IMR-90 (cell line): ENCODE data around the gene POLR1B. TPM values are rescaled to one million over a fixed set of nuclear protein-coding genes. Genes with fewer than 3 reads are reported as not detected.
A peak's percentile ranks its signal among the peaks of the same experiment; 100 is the strongest.

Source experiments
- ATAC-seq: fragments of 200-7000 bp; cut with Tn5 transposase; 2 replicates; pipeline ENCODE4 v1.9.1; 2020; ENCODE audit warnings: low read depth, mild to moderate bottlenecking, moderate library complexity
- BruUV-seq: library from RNA; stranded (reverse); fragments of 400-500 nt; replicated peaks from 2 replicates; lab custom pipeline; 2021; lab: Mats Ljungman, UMichigan
- CTCF ChIA-PET: fragments of 300-600 bp; formaldehyde crosslinking; extraction: SDS; loops from one replicate; lab custom pipeline; 2021; ENCODE audit warnings: antibody characterized with exemption; lab: Yijun Ruan, JAX
- POLR2A ChIA-PET: fragments of 300-600 bp; sonication (Branson Sonifier 250); formaldehyde crosslinking; loops from one replicate; lab custom pipeline; 2022; ENCODE audit warnings: antibody characterized with exemption; ENCODE audit not compliant: unreplicated experiment; lab: Charles Lee
- DNase-seq: peaks from one replicate; pipeline ENCODE4 v3.0.0; 2013
- H2AFZ ChIP-seq: replicated peaks from 2 replicates; pipeline ENCODE3; 2013; ENCODE audit warnings: low read length, mild to moderate bottlenecking; ENCODE audit not compliant: poor library complexity
- H2AK5ac ChIP-seq: 2 replicates; pipeline ENCODE4 v1.6.1; 2013; ENCODE audit warnings: low read depth, low read length, inconsistent platforms
- H2AK9ac ChIP-seq: replicated peaks from 2 replicates; pipeline ENCODE3; 2013; ENCODE audit warnings: mild to moderate bottlenecking, low read depth, low read length, moderate library complexity; ENCODE audit not compliant: poor library complexity
- H2BK120ac ChIP-seq: 2 replicates; pipeline ENCODE4 v1.6.1; 2013; ENCODE audit warnings: low read depth, low read length, inconsistent platforms
- H2BK15ac ChIP-seq: 3 replicates; pipeline ENCODE4 v1.6.1; 2013; ENCODE audit warnings: low read depth, low read length, inconsistent platforms
- H2BK20ac ChIP-seq: 2 replicates; pipeline ENCODE4 v1.6.1; 2013; ENCODE audit warnings: low read depth, mild to moderate bottlenecking, inconsistent platforms, low read length, moderate library complexity
- H2BK5ac ChIP-seq: 2 replicates; pipeline ENCODE4 v1.6.1; 2013; ENCODE audit warnings: mild to moderate bottlenecking, low read depth, low read length, inconsistent platforms; ENCODE audit not compliant: poor library complexity, severe bottlenecking
- H3K14ac ChIP-seq: replicated peaks from 2 replicates; pipeline ENCODE4 v1.6.1; 2013; ENCODE audit warnings: low read depth, low read length, inconsistent platforms
- H3K18ac ChIP-seq: 2 replicates; pipeline ENCODE4 v1.6.1; 2013; ENCODE audit warnings: low read depth, low read length, control low read depth
- H3K23ac ChIP-seq: 2 replicates; pipeline ENCODE4 v1.6.1; 2013; ENCODE audit warnings: low read depth, low read length, inconsistent platforms
- H3K27ac ChIP-seq: 2 replicates; pipeline ENCODE4 v1.5.1; 2013; ENCODE audit warnings: mild to moderate bottlenecking, control low read depth, low read length; ENCODE audit not compliant: insufficient read depth
- H3K27me3 ChIP-seq: 2 replicates; pipeline ENCODE4 v1.6.1; 2013; ENCODE audit warnings: low read length; ENCODE audit not compliant: control insufficient read depth, insufficient read depth
- H3K36me3 ChIP-seq: 2 replicates; pipeline ENCODE4 v1.6.1; 2013; ENCODE audit warnings: low read length, mixed read lengths; ENCODE audit not compliant: control insufficient read depth, insufficient read depth
- H3K4ac ChIP-seq: 2 replicates; pipeline ENCODE4 v1.6.1; 2013; ENCODE audit warnings: low read depth, low read length, inconsistent platforms
- H3K4me1 ChIP-seq: 2 replicates; pipeline ENCODE4 v1.6.1; 2013; ENCODE audit warnings: low read length, mixed read lengths; ENCODE audit not compliant: control insufficient read depth, insufficient read depth
- H3K4me2 ChIP-seq: 2 replicates; pipeline ENCODE4 v1.6.1; 2013; ENCODE audit warnings: low read depth, mild to moderate bottlenecking, control low read depth, low read length, moderate library complexity
- H3K4me3 ChIP-seq: 2 replicates; pipeline ENCODE4 v1.5.1; 2013; ENCODE audit warnings: low read depth, mild to moderate bottlenecking, control low read depth, low read length, moderate library complexity; ENCODE audit not compliant: insufficient read depth
- H3K56ac ChIP-seq: 2 replicates; pipeline ENCODE4 v1.6.1; 2013; ENCODE audit warnings: low read length, inconsistent platforms; ENCODE audit not compliant: insufficient read depth; ENCODE audit errors: extremely low read depth
- H3K79me1 ChIP-seq, 2 experiments: 2 replicates each; pipeline ENCODE4 v1.6.1; 2013; ENCODE audit warnings: low read length in 2 of 2, inconsistent platforms in 1 of 2, low read depth in 1 of 2
- H3K9ac ChIP-seq: 2 replicates; pipeline ENCODE4 v1.6.1; 2013; ENCODE audit warnings: low read depth, low read length, control low read depth
- H3K9me1 ChIP-seq: 2 replicates; pipeline ENCODE4 v1.6.1; 2013; ENCODE audit warnings: low read length, inconsistent platforms; ENCODE audit not compliant: insufficient read depth
- H3K9me3 ChIP-seq: 2 replicates; pipeline ENCODE4 v1.6.1; 2013; ENCODE audit warnings: low read length; ENCODE audit not compliant: control insufficient read depth, insufficient read depth
- H4K20me1 ChIP-seq: 2 replicates; pipeline ENCODE4 v1.6.1; 2013; ENCODE audit warnings: low read length, inconsistent platforms; ENCODE audit not compliant: insufficient read depth
- H4K5ac ChIP-seq: 2 replicates; pipeline ENCODE4 v1.6.1; 2013; ENCODE audit warnings: mild to moderate bottlenecking, low read depth, low read length, control low read depth
- H4K8ac ChIP-seq, 2 experiments: 2 replicates each; pipeline ENCODE4 v1.6.1; 2013; ENCODE audit warnings: low read depth in 2 of 2, low read length in 2 of 2, control low read depth in 1 of 2, inconsistent platforms in 1 of 2
- H4K91ac ChIP-seq: 2 replicates; pipeline ENCODE4 v1.6.1; 2013; ENCODE audit warnings: low read depth, low read length, inconsistent platforms; ENCODE audit not compliant: insufficient read depth
- BHLHE40 ChIP-seq: fragments of 150-350 bp; IDR thresholded peaks from 2 replicates; pipeline ENCODE4 v1.6.1; 2016; ENCODE audit warnings: mild to moderate bottlenecking, low read depth, low read length
- CEBPB ChIP-seq: IDR thresholded peaks from 2 replicates; pipeline ENCODE4 v1.6.1; 2012; ENCODE audit warnings: low read depth, low read length, improper control_type of control experiment
- CTCF ChIP-seq: conservative IDR thresholded peaks from 2 replicates; pipeline ENCODE4 v1.5.1; 2012; ENCODE audit warnings: mild to moderate bottlenecking, low read depth, low read length, improper control_type of control experiment
- ELK1 ChIP-seq: fragments of 150-350 bp; IDR thresholded peaks from 2 replicates; pipeline ENCODE4 v1.6.1; 2016; ENCODE audit warnings: low read depth, mild to moderate bottlenecking, low read length, moderate library complexity, borderline replicate concordance
- MAFK ChIP-seq: IDR thresholded peaks from 2 replicates; pipeline ENCODE4 v1.6.1; 2012; ENCODE audit warnings: low read depth, low read length, improper control_type of control experiment
- MAZ ChIP-seq: IDR thresholded peaks from 2 replicates; pipeline ENCODE4 v1.6.1; 2012; ENCODE audit warnings: low read depth, mild to moderate bottlenecking, low read length, improper control_type of control experiment, moderate library complexity, borderline replicate concordance
- MXI1 ChIP-seq: IDR thresholded peaks from 2 replicates; pipeline ENCODE4 v1.6.1; 2012; ENCODE audit warnings: low read depth, mild to moderate bottlenecking, low read length, moderate library complexity, borderline replicate concordance
- NFE2L2 ChIP-seq: fragments of 150-350 bp; IDR thresholded peaks from 2 replicates; pipeline ENCODE4 v1.6.1; 2016; ENCODE audit warnings: low read depth, mild to moderate bottlenecking, low read length
- POLR2A ChIP-seq: IDR thresholded peaks from 2 replicates; pipeline ENCODE4 v1.6.1; 2012; ENCODE audit warnings: mild to moderate bottlenecking, low read depth, low read length
- RAD21 ChIP-seq: IDR thresholded peaks from 2 replicates; pipeline ENCODE4 v1.6.1; 2012; ENCODE audit warnings: low read length, improper control_type of control experiment
- RCOR1 ChIP-seq: IDR thresholded peaks from 2 replicates; pipeline ENCODE4 v1.6.1; 2012; ENCODE audit warnings: mild to moderate bottlenecking, low read length, improper control_type of control experiment; ENCODE audit not compliant: insufficient replicate concordance
- RFX5 ChIP-seq: IDR thresholded peaks from 2 replicates; pipeline ENCODE4 v1.8.0; 2012; ENCODE audit warnings: low read depth, mild to moderate bottlenecking, low read length, moderate library complexity
- USF2 ChIP-seq: fragments of 150-350 bp; IDR thresholded peaks from 2 replicates; pipeline ENCODE4 v1.6.1; 2017; ENCODE audit warnings: mild to moderate bottlenecking, antibody characterized with exemption, low read length, low read depth
- WGBS, 2 experiments: methylation state at CpG; one replicate each; pipeline versions ENCODE4 v1.1.5 to v1.1.7; 2013; ENCODE audit warnings: missing lambda C conversion rate in 2 of 2; ENCODE audit not compliant: insufficient read length in 1 of 2; ENCODE audit errors: extremely low coverage in 2 of 2; 5-methylcytosine and 5-hydroxymethylcytosine counted together
- dilution Hi-C: fragments of 300-500 bp; cut with HindIII; formaldehyde crosslinking; loops from one replicate; pipeline ENCODE4 v1.14.3; 2018; ENCODE audit warnings: low sequenced_read_pairs; ENCODE audit not compliant: unreplicated experiment
- in situ Hi-C: fragments of 300-500 bp; cut with MboI; formaldehyde crosslinking; loops from 3 replicates; pipeline ENCODE4 v1.14.3; 2019; ENCODE audit warnings: low sequenced_read_pairs, inconsistent platforms, mixed read lengths
- intact Hi-C: fragments of 100-400 bp; cut with micrococcal nuclease; formaldehyde crosslinking; loops from 2 replicates; pipeline ENCODE4 v1.10.0; 2022
- polyA plus RNA-seq, 3 experiments: library from polyadenylated mRNA; depleted of rRNA; stranded (reverse); fragments of >200 nt; gene quantifications; 2 replicates each; pipeline ENCODE4 v1.2.3, GENCODE V29; 2012; ENCODE audit warnings: low replicate concordance in 1 of 3
- total RNA-seq: library from RNA; depleted of rRNA; stranded (reverse); fragments of >200 nt; gene quantifications from 2 replicates; pipeline ENCODE4 v1.2.3, GENCODE V29; 2012

Gene POLR1B
- total and polyA plus RNA-seq, 2 of the 4 experiments (the other 2 are of a cell fraction): 10.5 to 24.6 TPM

GRCh38 chr2:112604952-112605351, 62.7 kb downstream of the POLR1B start:
- Histone ChIP-seq H4K5ac (no peak overlapping the region), H3K27me3 (no peaks in the 10 kb centered on the region), H3K23ac (0 out of 2 replicates have a peak overlapping the region, but pooled peaks have one; percentile 33), H3K9me1 (peaks cover 7% of the 10 kb centered on the region), H4K8ac (no peak overlapping the region), H3K18ac (no peak overlapping the region), H3K56ac (no peak overlapping the region), H2BK120ac (peak overlapping the region; percentile 8; the same call in 1 of the 2 replicates), H2AK9ac (no peak overlapping the region), H4K20me1 (no peaks in the 10 kb centered on the region), H3K4me2 (no peak overlapping the region), H3K27ac (no peak overlapping the region), H2AFZ (no peak overlapping the region), H3K4me3 (no peak overlapping the region), H3K14ac (no peak overlapping the region), H2BK15ac (peak overlapping the region; percentile 27; the same call in 2 of the 3 replicates), H2AK5ac (no peak overlapping the region), H2BK20ac (no peak overlapping the region), H3K4me1 (peaks cover 11% of the 10 kb centered on the region), H3K9me3 (no peaks in the 10 kb centered on the region), H3K4ac (no peak overlapping the region), H3K79me1 (no peaks in the 10 kb centered on the region), H3K9ac (no peak overlapping the region), H2BK5ac (no peak overlapping the region), H4K91ac (no peak overlapping the region), H3K36me3 (no peaks in the 10 kb centered on the region)
- ChIA-PET POLR2A (no interaction called here), CTCF (interaction anchor here (1.2 kb wide), 1 partner anchor 337 kb away, joined by 3 read pairs; no protein-coding TSS in a partner anchor)
- in situ Hi-C loops (loop anchor here (5.0 kb wide), 2 partner anchors 122 to 352 kb away; no protein-coding TSS in a partner anchor), intact Hi-C loops (no loop called here), dilution Hi-C loops (no loop called here)
- no peak for ATAC-seq
- WGBS, 2 experiments: 83% methylated on average over 1 of the region's 4 CpGs; no CpG with 5 or more reads in 1 of the 2 experiments
- no peak for DNase-seq
- no peak for TF ChIP-seq BHLHE40
- no peak for TF ChIP-seq ELK1
- no peak for TF ChIP-seq RFX5
- TF ChIP-seq NFE2L2: no peak
- TF ChIP-seq USF2: no peak
- TF ChIP-seq POLR2A: no peak
- TF ChIP-seq CEBPB: no peak
- no peak for TF ChIP-seq MXI1
- no peak for TF ChIP-seq MAZ
- TF ChIP-seq MAFK: no peak
- TF ChIP-seq RCOR1: no peak
- no peak for TF ChIP-seq RAD21
- no peak for TF ChIP-seq CTCF
- no TSS peak for BruUV-seq
